ENCODE measurements around the gene CRYGB.
"Not testable (repeated sequence)": the region's sequence is repeated elsewhere in the genome, so short reads cannot be mapped to it uniquely, and the experiment has no call there.

Gene CRYGB

DNA sequence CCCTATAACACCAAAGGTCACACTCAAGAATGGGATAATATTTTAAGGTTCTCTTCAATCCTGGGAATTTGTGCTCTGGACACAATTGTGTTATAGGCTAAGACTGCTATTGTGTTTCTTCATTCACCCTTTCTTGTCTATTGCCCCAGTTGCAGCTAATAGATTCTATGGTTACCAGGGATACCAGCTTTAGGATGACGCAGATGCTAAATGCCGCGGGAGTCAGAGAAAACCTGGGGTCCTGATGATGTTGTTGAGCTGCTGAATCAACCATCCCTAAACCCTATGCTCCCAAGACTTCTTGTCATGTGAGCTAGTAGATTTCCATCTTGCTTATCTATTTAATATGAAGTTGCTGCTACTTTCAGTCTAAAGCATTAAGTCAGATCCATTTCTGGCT is 27.0 kb downstream of the CRYGB start:
- DNase-seq (ENCODE audit: extremely low read depth in 1 of 2, low read depth in 1 of 2) = no peak

DNA sequence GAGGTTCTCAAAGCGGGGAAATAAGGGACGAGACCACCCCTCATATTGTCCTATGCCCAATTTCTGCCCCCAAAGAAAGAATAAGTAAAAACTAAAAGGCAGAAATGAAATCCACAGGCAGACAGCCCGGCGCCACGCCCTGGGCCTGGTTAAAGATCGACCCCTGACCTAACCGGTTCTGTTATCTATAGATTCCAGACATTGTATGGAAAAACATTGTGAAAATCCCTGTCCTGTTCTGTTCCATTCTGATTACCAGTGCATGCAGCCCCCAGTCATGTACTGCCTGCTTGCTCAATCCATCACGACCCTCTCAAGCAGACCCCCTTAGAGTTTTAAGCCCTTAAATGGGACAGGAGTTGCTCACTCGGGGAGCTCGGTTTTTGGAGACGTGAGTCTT is 28.6 kb downstream of the CRYGB start:
- not testable (repeated sequence) for DNase-seq (ENCODE audit: extremely low read depth in 1 of 2, low read depth in 1 of 2)

DNA sequence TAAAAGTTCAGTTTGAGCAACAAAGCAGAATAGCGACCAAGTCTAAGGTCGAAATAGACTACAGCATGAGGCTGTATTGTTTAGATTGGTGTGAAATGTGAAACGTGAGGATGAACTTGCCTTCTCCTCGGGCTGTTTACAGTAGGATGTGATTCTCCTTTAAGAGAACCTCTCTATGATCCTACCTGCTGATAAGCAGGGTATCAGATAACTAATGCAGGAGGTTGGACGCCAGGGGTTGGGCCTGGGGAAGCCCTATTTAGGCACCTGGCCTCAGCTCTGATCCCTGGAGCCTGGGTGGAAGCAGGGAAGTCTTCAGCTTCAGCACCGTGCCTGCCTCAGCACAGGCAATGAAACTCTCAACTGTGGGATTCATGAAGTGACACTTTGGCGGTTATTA is 33.0 kb downstream of the CRYGB start:
- no peak for DNase-seq (ENCODE audit: extremely low read depth in 1 of 2, low read depth in 1 of 2)

DNA sequence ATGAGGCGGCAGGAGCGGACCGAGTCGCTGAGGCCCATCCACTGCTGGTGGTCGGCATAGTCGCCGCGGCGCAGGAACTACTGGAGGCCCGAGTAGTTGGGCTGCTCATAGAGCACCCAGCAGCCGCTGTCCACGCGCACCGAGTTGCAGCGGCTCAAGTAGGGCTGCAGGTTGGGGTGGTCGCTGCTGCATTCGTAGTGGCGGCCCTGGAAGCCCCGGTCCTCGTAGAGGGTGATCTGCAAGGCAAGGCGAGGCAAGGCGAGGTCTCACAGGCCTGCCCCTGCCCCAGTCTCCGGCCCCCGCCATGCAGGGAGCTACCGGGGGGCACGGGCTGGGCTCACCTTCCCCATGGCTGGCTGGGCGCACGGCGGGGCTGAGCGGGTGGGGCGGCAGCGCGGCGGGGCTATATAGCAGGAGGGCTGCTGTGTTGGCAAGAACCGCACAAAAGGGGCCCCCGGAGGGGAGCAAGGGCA is 33.6 kb downstream of the CRYGB start:
- DNase-seq (ENCODE audit: extremely low read depth in 1 of 2, low read depth in 1 of 2) = not testable (repeated sequence)

DNA sequence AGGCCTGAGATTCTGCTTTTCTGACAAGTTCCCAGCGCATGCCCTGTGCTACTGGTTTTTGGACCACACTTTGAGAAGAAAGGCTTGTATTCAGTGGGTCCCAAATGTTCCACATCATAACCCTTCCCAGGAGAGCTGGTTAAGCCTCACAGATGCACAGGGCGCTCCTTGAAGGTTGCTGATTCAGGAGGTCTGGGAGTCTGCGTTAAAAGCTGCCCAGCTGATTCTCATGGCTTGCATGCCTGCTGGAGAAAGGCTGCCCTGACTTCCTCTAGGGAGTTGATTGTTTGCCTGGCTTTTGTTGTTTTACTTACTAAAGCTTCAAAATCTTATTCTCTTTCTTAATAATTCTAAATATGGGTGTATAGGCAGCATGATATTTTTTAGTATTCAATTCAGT is 42.3 kb downstream of the CRYGB start:
- no peak for DNase-seq (ENCODE audit: extremely low read depth in 1 of 2, low read depth in 1 of 2)

DNA sequence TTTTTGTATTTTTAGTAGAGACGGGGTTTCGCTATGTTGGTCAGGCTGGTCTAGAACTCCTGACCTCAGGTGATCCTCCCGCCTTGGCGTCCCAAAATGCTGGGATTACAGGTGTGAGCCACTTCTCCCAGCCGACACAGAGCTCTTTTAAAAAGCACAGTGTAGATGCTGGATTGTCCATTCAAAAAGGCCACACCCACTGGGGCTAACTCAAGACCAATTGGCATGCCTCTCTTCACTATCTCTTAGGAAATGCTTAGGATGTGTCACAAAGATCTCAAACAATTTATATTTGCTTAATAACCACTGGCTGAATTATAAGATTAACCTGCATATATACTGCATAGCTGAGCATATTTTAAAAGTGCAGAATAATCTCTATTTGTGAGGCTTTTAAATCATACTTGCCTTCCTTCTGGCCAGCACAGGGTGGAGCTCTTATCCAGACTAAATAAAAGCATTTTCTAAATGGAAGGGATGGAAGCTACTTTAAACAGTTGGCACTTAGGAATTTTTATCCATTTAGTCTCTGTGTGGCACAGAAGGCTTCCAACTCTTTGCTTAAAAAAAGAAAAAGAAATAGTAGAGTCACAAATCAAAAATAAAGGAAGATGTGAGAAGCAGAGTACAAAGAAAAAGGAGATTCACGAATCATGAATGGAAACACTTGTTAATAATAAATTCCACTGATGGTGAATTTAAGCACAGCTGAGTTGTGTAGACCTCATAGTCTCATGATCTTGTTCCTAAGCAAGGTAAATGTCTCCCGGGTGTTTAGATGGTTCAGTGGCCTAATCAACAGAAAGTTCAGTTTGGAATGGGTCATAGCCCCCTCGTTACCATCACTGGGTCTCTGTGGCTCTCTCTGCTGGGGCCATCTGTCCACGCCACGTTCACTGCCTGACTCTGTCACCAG is 44.0 kb downstream of the CRYGB start:
- DNase-seq (ENCODE audit: extremely low read depth in 1 of 2, low read depth in 1 of 2) = no peak

DNA sequence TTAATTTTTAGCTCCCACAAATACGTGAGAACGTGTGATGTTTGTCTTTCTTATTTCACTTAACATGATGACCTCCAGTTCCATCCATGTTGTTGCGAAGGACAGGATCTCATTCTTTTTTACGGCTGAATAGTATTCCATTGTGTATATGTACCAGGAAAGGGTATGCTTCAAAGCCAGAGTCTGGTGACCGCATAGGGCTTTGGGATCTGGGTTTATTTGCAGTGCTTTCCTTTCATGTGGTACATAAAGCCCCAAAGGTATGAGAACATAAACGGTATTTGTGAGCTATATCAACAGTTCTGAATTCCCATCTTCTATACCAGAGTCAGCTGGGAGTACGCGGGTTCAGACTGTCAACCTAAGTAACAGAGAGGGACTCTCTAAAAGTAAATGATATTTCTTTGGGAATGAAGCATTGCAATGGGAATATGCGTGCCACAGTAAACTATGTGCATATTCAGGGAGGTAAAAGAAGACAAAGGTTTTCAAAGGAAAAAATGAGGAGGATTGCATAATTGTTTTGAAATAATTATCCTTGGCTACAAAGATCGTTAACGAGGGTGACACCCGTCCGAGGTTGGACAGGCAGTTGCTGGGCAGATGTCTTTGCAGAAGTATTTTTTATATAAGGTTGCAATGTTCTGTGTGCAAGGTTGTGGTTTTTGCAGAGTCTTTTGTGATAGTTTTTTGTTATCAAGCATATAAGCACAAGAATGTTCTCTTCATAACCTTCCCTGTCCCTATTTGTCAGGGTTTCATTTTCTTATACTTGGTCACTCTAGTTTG is 46.1 kb downstream of the CRYGB start:
- DNase-seq (ENCODE audit: extremely low read depth in 1 of 2, low read depth in 1 of 2) = no peak

DNA sequence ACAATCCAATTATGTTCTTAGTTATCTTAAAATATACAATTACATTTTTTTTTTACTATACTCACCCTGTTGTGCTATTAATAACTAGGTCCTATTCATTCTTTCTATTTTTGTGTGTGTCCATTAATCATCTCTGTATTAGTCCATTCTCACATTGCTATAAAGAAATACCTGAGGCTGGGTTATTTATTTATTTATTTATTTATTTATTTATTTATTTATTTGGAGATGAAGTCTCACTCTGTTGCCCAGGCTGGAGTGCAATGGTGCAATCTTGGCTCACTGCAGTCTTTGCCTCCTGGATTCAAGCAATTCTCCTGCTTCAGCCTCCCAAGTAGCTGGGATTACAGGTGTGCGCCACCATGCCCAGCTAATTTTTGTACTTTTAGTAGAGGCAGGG is 47.3 kb downstream of the CRYGB start:
- DNase-seq (ENCODE audit: extremely low read depth in 1 of 2, low read depth in 1 of 2) = not testable (repeated sequence)

DNA sequence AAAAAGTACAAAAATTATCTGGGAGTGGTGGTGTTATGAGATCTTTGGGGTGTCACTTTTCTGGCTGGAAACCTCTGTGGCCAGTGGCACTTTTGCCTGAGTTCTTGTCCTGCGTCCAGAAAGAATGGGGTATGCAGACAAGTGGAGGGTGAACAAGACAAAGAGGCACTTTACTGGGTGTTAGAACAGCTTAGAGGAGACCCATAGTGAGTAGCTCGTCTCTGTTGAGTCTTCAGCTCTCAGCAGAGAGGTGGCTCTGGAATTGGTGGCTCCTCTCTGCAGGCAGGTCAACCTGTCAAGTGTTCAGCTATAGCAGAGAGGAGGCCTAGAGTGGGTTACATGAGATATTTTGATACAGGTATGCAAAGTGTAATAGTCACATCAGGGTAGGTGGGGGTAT is 47.7 kb downstream of the CRYGB start:
- DNase-seq (ENCODE audit: extremely low read depth in 1 of 2, low read depth in 1 of 2) = no peak

DNA sequence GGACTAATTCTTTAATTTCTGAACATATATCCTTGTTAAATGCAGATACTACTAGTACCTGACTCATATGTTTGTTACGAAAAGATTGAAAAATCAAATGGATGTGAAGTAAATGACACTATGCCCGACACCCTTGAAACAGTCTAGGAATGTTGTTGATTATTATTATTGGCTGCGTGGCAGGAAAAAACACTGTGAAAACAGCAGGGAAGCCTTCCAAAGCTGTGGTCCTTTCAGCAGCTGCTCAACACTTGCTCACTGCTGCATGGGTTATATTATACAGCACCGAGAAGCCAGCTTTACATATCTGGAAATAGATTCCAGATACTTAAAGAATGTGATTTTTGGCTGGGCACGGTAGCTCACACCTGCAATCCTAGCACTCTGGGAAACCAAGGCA is 48.2 kb downstream of the CRYGB start:
- no peak for DNase-seq (ENCODE audit: extremely low read depth in 1 of 2, low read depth in 1 of 2)

DNA sequence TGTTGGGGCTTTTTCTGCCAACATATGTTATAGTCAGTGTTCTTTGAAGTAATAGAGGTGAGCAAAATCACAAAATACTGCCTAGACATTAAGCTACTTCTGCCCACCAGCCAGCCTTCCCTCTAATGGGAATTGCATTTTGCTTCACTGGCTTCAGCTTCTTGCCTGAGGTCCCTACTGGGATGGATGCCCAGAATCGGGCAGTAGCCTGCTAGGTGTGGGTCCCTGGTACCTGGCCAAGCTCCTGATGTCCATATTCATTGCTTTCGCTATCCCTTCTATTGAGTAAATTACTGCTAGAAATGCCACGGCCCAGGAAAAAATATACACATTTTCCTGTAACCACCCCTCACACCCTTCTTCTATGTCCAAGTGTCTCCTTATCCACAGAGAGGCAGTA is 48.6 kb downstream of the CRYGB start:
- no peak for DNase-seq (ENCODE audit: extremely low read depth in 1 of 2, low read depth in 1 of 2)

DNA sequence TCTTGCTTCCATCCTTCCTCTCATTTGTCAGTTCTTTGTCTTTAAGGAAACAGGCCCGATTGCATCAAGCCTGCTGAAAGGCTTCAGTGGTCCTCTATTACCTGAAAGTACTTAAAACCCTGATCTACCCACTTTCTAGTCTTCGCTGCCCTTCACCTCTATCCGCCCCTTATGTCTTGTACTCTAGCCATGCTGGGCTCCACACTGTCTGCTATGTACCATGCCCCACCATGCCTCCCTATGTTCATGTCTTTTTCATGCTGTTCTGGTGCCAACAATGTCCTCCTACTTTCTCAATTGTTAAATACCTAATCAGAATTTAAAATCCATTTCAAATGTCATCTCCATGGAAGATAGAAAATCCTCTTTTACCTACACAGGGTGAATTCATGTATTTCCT is 49.9 kb downstream of the CRYGB start:
- no peak for DNase-seq (ENCODE audit: extremely low read depth in 1 of 2, low read depth in 1 of 2)

DNA sequence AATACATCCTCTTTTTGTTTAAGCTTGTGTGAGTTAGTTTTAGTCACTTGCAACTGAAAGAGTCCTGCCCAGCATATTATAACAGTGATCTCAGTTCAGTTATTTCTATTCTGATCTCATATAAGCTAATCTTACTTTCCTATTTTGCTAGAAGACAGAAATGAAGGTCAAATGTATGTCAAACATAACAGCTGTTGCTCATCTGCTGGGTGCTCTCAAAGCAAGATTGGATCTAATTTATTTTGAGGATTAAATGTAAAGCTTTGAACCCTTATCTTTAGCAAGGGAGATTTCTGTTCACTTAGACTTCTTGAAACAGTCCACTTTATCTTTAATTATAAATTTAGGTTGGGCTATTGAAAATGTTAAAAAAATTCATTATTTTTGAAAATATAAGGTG is 52.8 kb downstream of the CRYGB start:
- DNase-seq (ENCODE audit: extremely low read depth in 1 of 2, low read depth in 1 of 2) = no peak
